AG04449 (cell line): ENCODE data around the gene ARHGAP45.

Source experiments
- CTCF ChIA-PET: fragments of 350-600 bp; formaldehyde crosslinking; extraction: SDS; loops from one replicate; lab custom pipeline; 2021; ENCODE audit warnings: antibody characterized with exemption; lab: Yijun Ruan, JAX
- POLR2A ChIA-PET: fragments of 400-600, 350-600 bp; formaldehyde crosslinking; extraction: SDS; loops from one replicate; lab custom pipeline; 2020; ENCODE audit warnings: antibody characterized with exemption, inconsistent platforms; lab: Yijun Ruan, JAX
- DNase-seq: peaks from one replicate; pipeline ENCODE4 v3.0.0-alpha.2; 2010; ENCODE audit warnings: low read depth, low spot score
- H3K4me3 ChIP-seq: 2 replicates; pipeline ENCODE4 v1.5.1; 2011; ENCODE audit warnings: low read depth, mild to moderate bottlenecking, control low read depth, low read length
- TF ChIP-seq, protein P1 (sequence below): IDR thresholded peaks from one replicate; pipeline ENCODE4 v1.5.1; 2011; ENCODE audit warnings: mild to moderate bottlenecking, moderate library complexity, low read length, control low read depth, inconsistent platforms; ENCODE audit not compliant: insufficient read depth; ENCODE audit errors: missing control alignments

The ARHGAP45 gene

DNA sequence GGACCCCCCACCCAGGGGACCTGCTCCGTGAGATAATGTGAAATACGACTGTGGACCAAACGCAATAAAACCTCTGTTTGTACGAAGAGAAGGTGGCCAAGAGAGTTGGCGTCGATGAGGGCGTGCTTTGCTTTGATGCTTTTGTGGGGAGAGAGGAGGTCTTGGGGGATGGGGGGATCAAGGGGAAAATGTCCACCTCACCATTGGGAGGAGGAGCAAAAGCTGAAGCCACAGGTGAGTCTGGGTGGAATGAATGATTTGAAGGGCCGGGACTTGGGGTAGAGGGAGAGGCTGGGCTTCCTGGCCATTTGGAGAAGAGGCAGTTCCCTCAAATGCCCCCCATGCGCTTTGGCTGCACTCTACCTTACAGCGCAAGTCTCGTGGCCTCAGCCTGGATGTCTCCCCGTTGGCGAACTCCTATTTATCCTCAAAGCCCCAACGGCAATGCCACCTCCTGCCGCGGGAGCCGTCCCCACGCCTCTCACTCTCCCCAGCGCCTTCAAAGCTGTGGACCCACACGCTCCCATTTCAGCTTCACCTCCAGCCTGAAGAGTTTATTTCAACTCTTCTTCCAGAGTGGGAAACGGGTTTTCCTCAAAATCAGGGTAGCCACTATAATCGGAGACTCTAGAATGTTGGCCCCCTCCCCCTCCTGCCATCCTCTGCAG, 27.9 kb upstream of the ARHGAP45 start:
- no peak for DNase-seq
- H3K4me3 ChIP-seq: no peak overlapping the region; the same call in 1 of the 2 replicates

DNA sequence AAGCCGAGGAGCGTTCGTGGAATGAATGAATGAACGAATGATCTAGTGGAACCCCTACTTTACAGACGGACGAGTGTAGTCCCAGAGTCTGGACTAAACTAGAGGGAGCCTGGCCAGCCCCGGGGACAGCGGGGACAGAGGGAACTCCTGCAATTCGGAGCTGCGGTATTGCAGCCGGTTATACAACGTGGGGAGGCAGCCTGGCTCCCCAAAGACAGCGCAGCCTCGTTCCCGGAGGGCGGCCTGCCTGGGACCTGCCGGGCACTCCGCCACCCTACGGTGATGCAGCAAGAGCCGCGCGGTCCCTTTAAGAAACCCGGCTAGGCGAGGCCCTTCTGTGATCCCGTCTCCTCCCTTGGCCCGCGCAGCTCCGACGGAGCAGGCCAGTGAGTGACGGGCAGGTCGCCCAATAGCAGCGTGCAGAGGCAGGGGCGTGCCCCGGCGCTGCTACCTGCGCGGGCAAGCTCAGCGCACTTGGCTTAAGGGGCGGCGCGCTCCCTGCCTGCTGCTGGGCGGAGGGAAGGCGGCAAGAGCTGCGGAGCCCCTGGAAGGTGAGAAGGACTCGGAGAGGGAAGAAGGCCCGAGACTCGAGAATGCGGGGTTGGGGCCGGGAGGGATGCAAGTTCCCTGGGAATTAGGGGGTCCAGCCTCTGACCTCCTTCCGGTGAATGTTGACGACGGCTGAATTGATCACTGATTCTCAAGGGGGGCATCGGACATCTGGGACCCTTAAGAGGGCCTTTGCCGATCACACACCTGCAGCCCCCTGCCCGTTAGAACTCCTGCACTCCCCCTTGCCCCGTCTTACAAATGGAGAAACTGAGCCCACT, 27.1 kb upstream of the ARHGAP45 start, which contains the start of gene ABCA7:
Gene ABCA7 (plus strand): TSS at position 462 of the 830 bp plus-strand sequence. CDS start 1,255 bp downstream, outside the sequence.
- POLR2A ChIA-PET: interaction anchor here (0.6 to 7.8 kb wide), 8 partner anchors 10 to 213 kb away, joined by 3 to 104 read pairs (median 4); partner anchors contain the start of genes CNN2 and RNU6-2
- CTCF ChIA-PET: interaction anchor here (1.0 to 2.2 kb wide), 3 partner anchors 10 to 25 kb away, joined by 5 to 7 read pairs (median 5); partner anchors contain the start of gene CNN2
- DNase-seq: peak; percentile 84
- H3K4me3 ChIP-seq: peak within 1 kb of the TSS; percentile 57
- TF ChIP-seq, protein P1, sequence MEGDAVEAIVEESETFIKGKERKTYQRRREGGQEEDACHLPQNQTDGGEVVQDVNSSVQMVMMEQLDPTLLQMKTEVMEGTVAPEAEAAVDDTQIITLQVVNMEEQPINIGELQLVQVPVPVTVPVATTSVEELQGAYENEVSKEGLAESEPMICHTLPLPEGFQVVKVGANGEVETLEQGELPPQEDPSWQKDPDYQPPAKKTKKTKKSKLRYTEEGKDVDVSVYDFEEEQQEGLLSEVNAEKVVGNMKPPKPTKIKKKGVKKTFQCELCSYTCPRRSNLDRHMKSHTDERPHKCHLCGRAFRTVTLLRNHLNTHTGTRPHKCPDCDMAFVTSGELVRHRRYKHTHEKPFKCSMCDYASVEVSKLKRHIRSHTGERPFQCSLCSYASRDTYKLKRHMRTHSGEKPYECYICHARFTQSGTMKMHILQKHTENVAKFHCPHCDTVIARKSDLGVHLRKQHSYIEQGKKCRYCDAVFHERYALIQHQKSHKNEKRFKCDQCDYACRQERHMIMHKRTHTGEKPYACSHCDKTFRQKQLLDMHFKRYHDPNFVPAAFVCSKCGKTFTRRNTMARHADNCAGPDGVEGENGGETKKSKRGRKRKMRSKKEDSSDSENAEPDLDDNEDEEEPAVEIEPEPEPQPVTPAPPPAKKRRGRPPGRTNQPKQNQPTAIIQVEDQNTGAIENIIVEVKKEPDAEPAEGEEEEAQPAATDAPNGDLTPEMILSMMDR: peak; percentile 0

More for the DNA sequence above, 27.9 kb upstream of the ARHGAP45 start:
- ChIA-PET CTCF (interaction anchor here (1.0 to 2.2 kb wide), 3 partner anchors 9 to 26 kb away, joined by 5 to 7 read pairs (median 5); partner anchors contain the start of gene CNN2), POLR2A (interaction anchor here (0.6 to 7.8 kb wide), 7 partner anchors 10 to 214 kb away, joined by 3 to 104 read pairs (median 4); partner anchors contain the start of gene CNN2)
- TF ChIP-seq, protein P1: no peak

DNA sequence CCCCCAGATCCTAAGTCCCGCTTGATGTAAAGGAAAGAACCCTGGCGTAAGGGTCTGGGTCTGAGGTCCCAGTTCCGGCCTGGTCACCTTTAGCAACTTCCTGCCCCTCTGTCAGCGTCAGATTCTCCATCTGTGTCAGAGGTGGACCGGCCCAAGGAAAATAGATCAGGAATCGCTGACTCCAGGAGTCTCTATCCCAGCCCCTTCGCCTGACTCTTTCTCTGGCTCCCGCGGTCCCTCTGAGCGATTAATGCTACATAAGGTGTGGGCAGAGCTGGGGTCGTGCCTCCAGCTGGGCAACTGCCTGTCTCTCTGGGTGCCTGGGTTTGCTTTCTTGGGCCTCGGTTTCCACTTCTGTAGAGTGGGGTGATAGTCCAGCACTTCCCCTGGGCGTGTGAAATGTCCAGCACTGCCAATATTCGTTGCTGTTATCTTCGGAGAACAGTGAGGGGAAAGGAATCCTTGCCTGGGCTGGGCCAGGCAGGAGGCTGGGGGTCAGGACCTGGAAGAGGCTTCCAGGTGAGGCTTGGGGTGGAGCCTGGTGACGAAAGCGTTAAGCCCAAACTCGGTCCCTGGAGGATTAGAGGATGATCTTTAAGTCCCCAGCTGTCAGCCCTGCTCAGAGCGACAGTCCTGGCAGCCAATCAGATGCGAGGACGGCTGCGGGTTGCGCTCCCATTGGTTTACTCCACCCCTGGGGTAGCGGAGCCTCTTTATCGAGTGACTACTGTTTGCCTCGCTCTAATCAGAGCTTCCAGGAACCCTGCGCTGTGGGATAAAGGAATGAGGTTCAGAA, 26.3 kb upstream of the ARHGAP45 start:
- ChIA-PET CTCF (interaction anchor here (1.0 to 2.2 kb wide), 4 partner anchors 15 to 204 kb away, joined by 3 to 6 read pairs (median 5); partner anchors contain the start of gene CNN2), POLR2A (interaction anchor here (0.6 to 7.8 kb wide), 6 partner anchors 11 to 64 kb away, joined by 3 to 104 read pairs (median 4); partner anchors contain the start of genes CNN2 and RNU6-2)
- TF ChIP-seq, protein P1: no peak
- DNase-seq: peak; percentile 76
- peak overlapping the region; percentile 57 for H3K4me3 ChIP-seq

DNA sequence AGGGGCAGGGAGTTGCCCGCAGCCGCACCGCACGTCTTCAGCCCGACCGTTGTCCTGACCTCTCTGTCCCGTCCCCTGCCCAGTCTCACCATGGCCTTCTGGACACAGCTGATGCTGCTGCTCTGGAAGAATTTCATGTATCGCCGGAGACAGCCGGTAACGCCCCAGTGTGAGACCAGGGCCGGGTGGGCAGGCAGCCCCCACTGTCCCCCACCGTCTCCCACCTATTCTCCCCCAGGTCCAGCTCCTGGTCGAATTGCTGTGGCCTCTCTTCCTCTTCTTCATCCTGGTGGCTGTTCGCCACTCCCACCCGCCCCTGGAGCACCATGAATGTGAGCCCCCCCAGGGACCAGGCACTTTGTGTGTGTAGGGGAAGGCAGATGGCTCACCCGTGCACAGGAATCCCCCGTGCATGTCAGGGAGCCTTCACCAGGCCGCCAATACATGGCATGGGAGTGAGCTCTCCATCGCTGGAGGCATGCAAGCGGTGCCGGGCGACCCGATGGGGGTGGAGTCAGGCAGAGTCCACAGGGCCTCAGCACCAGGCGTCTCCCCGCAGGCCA, 25.6 kb upstream of the ARHGAP45 start:
- DNase-seq: no peak
- TF ChIP-seq, protein P1: no peak
- POLR2A ChIA-PET: interaction anchor here (0.6 to 7.8 kb wide), 6 partner anchors 12 to 28 kb away, joined by 3 to 104 read pairs (median 4); partner anchors contain the start of genes CNN2 and RNU6-2
- CTCF ChIA-PET: interaction anchor here (1.4 to 2.2 kb wide), 3 partner anchors 24 to 203 kb away, joined by 3 to 6 read pairs (median 5); no protein-coding TSS in a partner anchor
- peak overlapping the region; percentile 57 for H3K4me3 ChIP-seq
